Ovary (tissue), 9 donors: Measurements from ENCODE around the gene RBKS. TPM values are rescaled to one million over a fixed set of nuclear protein-coding genes. Genes with fewer than 3 reads are reported as not detected.
"Not testable (repeated sequence)": the region's sequence is repeated elsewhere in the genome, so short reads cannot be mapped to it uniquely, and the experiment has no call there.

ENCODE experiments used
- DNase-seq, 5 donors: peaks; one replicate each; pipeline ENCODE4 v3.0.0-alpha.2; 2019 to 2020
- H3K27ac ChIP-seq, 2 donors: fragments of 200-600 bp; one replicate each; pipeline versions ENCODE4 v1.5.1 to v1.8.0; 2019 to 2022
- H3K27me3 ChIP-seq: fragments of 200-600 bp; one replicate; pipeline ENCODE4 v1.8.0; 2022
- H3K36me3 ChIP-seq: fragments of 200-600 bp; sonication (generic); one replicate; pipeline ENCODE4 v1.5.1; 2019
- H3K4me1 ChIP-seq: one replicate; pipeline ENCODE4 v1.8.1; 2013; ENCODE audit warnings: mild to moderate bottlenecking, moderate library complexity; ENCODE audit not compliant: insufficient read depth
- H3K4me3 ChIP-seq: fragments of 200-600 bp; sonication (generic); one replicate; pipeline ENCODE4 v1.5.1; 2017
- H3K9me3 ChIP-seq, 2 donors: fragments of 200-600 bp in 1 of 2; sonication (generic) in 1 of 2; one replicate each; pipeline versions ENCODE4 v1.5.1 to v1.8.1; 2013 to 2019; ENCODE audit warnings: mild to moderate bottlenecking in 1 of 2, moderate library complexity in 1 of 2
- EP300 ChIP-seq: sonication (generic); formaldehyde crosslinking; IDR thresholded peaks from one replicate; pipeline ENCODE4 v1.6.1; 2017; ENCODE audit warnings: antibody characterized with exemption
- POLR2A ChIP-seq: fragments of 450-650 bp; IDR thresholded peaks from one replicate; pipeline ENCODE4 v1.6.1; 2017; ENCODE audit warnings: antibody characterized with exemption, mild to moderate bottlenecking, moderate library complexity
- WGBS, 3 donors: extraction: QIAGEN DNeasy Blood & Tissue Kit in 1 of 3; methylation state at CpG; one replicate each; pipeline versions ENCODE4 v1.1.5 to v1.1.7; 2013 to 2017; 5-methylcytosine and 5-hydroxymethylcytosine counted together
- intact Hi-C, 4 donors: fragments of 100-400 bp; cut with DNase I; formaldehyde crosslinking; loops; one replicate each; pipeline versions ENCODE4 v1.11.0 to v1.15.1; 2022 to 2023
- polyA plus RNA-seq, 2 donors: library from polyadenylated mRNA; stranded (reverse); fragments of 200-250 nt in 1 of 2; fragments of 350-450 nt in 1 of 2; fragmentation: Illumina TruSeq in 1 of 2; extraction: RNeasy Lipid Tissue Mini Kit (QIAGEN cat#74804) in 1 of 2; gene quantifications; one replicate each; pipeline ENCODE4 v1.2.3, GENCODE V29; 2013 to 2014
- total RNA-seq, 7 donors: library from RNA; depleted of rRNA in 2 of 7; stranded (reverse); fragments of >200 nt in 2 of 7; fragmentation: NEBNext Ultra II Directional in 3 of 7; extraction: Animal tissue kit (Norgen Biotek cat#: 25700) in 3 of 7; gene quantifications; one replicate each; pipeline versions ENCODE4 v1.1.0 to v1.2.4, GENCODE V29; 2016 to 2023
- TF ChIP-seq, protein P1 (sequence below), 3 donors: fragments of 450-650 bp in 2 of 3; fragments of 200-600 bp in 1 of 3; IDR thresholded peaks; one replicate each; pipeline versions ENCODE4 v1.5.1 to v1.8.0; 2016 to 2022; ENCODE audit warnings: antibody characterized with exemption in 3 of 3, mild to moderate bottlenecking in 1 of 3
- donor health status: DM: no; HTN: no; CAD: no; lungs with moderate emphysema.
- donor health status: DM: no; HTN: no; CAD: no.
- donor health status: Bipolar disorder and iron deficiency.
- donor health status: DM: yes; HTN: yes; CAD: no.
- donor health status: DM: no; HTN: no; CAD: no.
- donor health status: DM: yes; HTN: yes; CAD: no.

The RBKS gene
- total and polyA plus RNA-seq, 9 donors = 1.9 to 32.9 (median 4.0) TPM

DNA sequence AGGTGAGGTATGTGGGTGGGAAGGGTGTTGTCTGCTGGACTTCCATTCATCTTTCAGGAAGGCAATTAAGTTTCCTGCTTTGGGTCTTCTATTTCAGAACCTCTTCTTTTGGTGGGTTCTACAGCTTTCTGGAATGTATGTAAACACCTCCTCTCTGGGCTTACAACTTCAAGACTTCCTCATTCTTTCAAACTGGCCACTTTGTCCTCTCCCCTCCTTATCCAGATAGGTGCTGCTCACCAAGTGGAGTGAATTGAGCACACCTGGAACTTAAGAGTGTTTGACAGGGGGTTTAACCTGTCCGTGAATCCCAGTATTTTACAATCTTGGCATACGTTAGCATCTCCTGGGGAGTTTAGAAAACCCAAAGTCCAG lies 123.9 kb downstream of the RBKS start:
- intact Hi-C loops = no loop called here
- Histone ChIP-seq H3K27ac (no peak overlapping the region), H3K27me3 (no peaks in the 10 kb centered on the region), H3K4me1 (peaks cover 9% of the 10 kb centered on the region), H3K4me3 (no peak overlapping the region), H3K9me3 (no peaks in the 10 kb centered on the region), H3K36me3 (no peaks in the 10 kb centered on the region)
- TF ChIP-seq POLR2A (no peak), EP300 (no peak)
- DNase-seq = no peak
- WGBS, 3 donors = 65 to 78% (median 76%) methylated on average over 2 of the region's 2 CpGs

DNA sequence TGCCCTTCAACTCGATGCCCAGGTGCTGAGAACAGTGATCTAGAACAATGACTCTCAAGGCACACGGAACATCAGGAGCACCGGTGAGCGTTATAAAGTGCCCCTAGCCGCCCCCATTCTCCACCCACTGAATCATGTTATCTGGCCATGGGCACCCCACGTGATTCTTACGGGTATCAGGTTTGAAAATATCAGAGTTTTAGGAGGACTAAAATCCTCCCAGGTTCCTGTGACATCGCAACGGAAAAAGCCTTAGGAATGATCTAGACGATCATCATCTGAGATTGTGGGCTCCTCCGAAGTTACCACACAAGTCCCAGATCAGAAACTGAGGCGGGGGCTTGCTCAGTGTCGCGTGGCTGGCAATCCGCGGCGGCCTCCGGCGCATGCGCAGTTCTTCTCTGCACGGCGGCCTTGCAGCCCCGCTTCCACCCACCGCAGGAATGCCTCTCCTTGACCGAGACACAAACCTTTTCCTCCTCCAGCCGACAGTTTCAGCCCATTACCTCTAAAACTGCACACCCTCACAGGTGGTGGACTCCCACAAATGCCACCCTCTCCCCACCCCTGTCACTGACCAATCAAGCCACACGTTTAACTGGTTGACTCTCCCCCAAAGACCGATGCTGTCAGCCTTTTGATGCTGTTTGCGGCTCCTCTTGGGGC lies 124.4 kb downstream of the RBKS start:
- DNase-seq = peak; percentile 65 to 85 (median 76)
- no peaks in the 10 kb centered on the region for H3K9me3 ChIP-seq
- no peaks in the 10 kb centered on the region for H3K36me3 ChIP-seq
- H3K4me1 ChIP-seq = peaks cover 7% of the 10 kb centered on the region
- intact Hi-C loops = no loop called here
- no peak overlapping the region for H3K27ac ChIP-seq
- WGBS, 3 donors = 11 to 24% (median 15%) methylated on average over 29 of the region's 29 CpGs
- TF ChIP-seq, protein P1, sequence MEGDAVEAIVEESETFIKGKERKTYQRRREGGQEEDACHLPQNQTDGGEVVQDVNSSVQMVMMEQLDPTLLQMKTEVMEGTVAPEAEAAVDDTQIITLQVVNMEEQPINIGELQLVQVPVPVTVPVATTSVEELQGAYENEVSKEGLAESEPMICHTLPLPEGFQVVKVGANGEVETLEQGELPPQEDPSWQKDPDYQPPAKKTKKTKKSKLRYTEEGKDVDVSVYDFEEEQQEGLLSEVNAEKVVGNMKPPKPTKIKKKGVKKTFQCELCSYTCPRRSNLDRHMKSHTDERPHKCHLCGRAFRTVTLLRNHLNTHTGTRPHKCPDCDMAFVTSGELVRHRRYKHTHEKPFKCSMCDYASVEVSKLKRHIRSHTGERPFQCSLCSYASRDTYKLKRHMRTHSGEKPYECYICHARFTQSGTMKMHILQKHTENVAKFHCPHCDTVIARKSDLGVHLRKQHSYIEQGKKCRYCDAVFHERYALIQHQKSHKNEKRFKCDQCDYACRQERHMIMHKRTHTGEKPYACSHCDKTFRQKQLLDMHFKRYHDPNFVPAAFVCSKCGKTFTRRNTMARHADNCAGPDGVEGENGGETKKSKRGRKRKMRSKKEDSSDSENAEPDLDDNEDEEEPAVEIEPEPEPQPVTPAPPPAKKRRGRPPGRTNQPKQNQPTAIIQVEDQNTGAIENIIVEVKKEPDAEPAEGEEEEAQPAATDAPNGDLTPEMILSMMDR (IDR thresholded peaks at IDR 0.05) = no peak
- no peak for TF ChIP-seq POLR2A
- TF ChIP-seq EP300 = no peak
- peak overlapping the region; percentile 4 for H3K4me3 ChIP-seq
- H3K27me3 ChIP-seq = no peaks in the 10 kb centered on the region

DNA sequence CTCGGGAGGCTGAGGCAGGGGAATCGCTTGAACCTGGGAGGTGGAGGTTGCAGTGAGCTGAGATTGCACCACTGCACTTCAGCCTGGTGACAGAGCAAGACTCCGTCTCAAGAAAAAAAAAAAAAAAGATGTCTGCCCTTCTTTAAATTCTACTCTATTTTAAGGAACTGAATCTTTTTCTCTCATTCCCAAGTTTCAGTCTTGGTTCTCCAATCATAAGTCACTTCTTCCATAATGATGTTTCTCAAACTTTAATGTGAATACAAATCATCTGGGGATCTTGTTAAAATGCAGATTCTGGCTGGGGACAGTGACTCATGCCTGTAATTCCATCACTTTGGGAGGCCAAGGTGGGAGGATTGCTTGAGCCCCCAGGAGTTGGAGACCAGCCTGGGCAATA lies 125.7 kb downstream of the RBKS start:
- H3K36me3 ChIP-seq, H3K27ac ChIP-seq, H3K9me3 ChIP-seq, H3K27me3 ChIP-seq, H3K4me1 ChIP-seq, intact Hi-C loops, H3K4me3 ChIP-seq, DNase-seq: not testable (repeated sequence)
- WGBS, 3 donors = 85 to 97% (median 95%) methylated on average over 3 of the region's 3 CpGs

DNA sequence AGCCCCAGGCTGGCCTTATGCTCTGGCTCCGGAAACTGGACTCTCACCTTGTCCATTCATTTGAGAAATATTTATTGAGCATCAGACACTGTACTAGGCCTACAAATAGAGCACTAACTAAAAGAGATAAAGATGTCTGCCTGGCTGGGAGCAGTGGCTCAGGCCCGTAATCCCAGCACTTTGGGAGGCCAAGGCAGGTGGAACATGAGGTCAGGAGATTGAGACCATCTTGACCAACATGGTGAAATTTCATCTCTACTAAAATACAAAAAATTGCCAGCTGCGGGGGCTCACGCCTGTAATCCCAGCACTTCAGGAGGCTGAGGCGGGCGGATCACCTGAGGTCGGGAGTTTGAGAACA lies 126.3 kb downstream of the RBKS start:
- Histone ChIP-seq H3K4me1 (peaks cover 7% of the 10 kb centered on the region), H3K27ac (no peak overlapping the region), H3K36me3 (no peaks in the 10 kb centered on the region), H3K9me3 (no peaks in the 10 kb centered on the region), H3K4me3 (no peak overlapping the region), H3K27me3 (no peaks in the 10 kb centered on the region)
- no peak for DNase-seq
- TF ChIP-seq EP300 (no peak), POLR2A (no peak)
- TF ChIP-seq, protein P1 (IDR thresholded peaks at IDR 0.05) = no peak
- intact Hi-C loops = no loop called here
- WGBS, 3 donors = 96 to 97% (median 96%) methylated on average over 7 of the region's 7 CpGs

DNA sequence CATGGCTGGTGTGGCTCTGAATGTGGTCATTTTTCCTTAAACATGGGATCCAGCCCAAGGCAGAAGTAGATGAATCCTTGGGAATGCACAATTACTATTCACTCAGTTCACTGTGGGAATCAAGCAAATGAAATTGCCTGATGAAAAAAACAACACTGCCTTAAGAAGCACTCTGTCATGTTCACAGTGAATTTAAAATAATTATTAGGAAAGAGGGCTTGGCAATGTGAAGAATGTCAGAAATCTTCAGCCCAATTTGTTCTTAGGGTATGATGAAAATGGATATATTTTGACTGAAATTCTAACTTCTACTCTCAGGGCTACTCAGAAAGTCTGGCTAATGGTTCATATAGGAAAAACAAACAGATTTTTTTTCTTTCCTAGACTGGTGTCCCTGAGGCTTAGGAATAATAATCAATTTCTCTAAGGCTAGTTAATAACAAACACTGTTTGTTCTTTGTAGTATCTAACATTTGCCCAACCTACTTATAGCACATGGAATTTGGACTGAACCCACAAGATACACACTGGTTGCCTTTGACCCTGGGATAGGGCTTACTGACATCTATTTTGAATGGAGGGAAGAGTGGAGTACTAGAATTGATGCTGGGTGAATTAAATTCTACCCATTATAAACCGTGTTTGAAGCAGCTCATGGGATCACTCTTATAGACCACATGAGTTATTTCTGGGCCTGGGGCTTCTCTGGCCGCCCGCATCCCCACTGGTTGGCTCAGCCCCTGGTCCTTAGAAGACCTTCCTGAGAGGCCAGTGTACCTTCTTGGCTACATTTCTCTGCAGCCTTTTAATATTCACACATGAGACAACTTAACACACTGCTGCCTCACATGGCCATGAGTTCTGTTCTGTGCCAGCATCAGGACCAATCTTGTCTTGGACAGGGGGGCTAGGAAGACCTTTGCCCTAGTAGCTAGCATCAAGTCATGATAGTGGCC lies 127.0 kb downstream of the RBKS start:
- no peaks in the 10 kb centered on the region for H3K9me3 ChIP-seq

More for the DNA sequence above, 127.0 kb downstream of the RBKS start:
- Histone ChIP-seq H3K4me1 (peaks cover 7% of the 10 kb centered on the region), H3K4me3 (no peak overlapping the region), H3K27me3 (no peaks in the 10 kb centered on the region), H3K36me3 (no peaks in the 10 kb centered on the region), H3K27ac (no peak overlapping the region)
- TF ChIP-seq EP300 = no peak
- TF ChIP-seq POLR2A = no peak
- TF ChIP-seq, protein P1 (IDR thresholded peaks at IDR 0.05) = no peak
- DNase-seq = no peak
- intact Hi-C loops = no loop called here
- WGBS, 3 donors = 75 to 92% (median 84%) methylated on average over 3 of the region's 3 CpGs
